Prostate gland (tissue), 2 donors: ENCODE data around the gene OR2L13.

Experiments
- POLR2A ChIP-seq: fragments of 450-650 bp; IDR thresholded peaks from one replicate; pipeline ENCODE4 v1.6.1; 2016; ENCODE audit warnings: antibody characterized with exemption, mild to moderate bottlenecking
- TF ChIP-seq, protein P1 (sequence below), 4 experiments: fragments of 200-600 bp in 2 of 4; fragments of 450-650 bp in 2 of 4; sonication (generic) in 2 of 4; IDR thresholded peaks; 1 replicate in 3 of 4; 2 replicates in 1 of 4; pipeline ENCODE4 v1.5.1; 2016 to 2019; ENCODE audit warnings: antibody characterized with exemption in 4 of 4, mild to moderate bottlenecking in 2 of 4, moderate library complexity in 2 of 4

- TF ChIP-seq POLR2A = no peak
- TF ChIP-seq, protein P1, sequence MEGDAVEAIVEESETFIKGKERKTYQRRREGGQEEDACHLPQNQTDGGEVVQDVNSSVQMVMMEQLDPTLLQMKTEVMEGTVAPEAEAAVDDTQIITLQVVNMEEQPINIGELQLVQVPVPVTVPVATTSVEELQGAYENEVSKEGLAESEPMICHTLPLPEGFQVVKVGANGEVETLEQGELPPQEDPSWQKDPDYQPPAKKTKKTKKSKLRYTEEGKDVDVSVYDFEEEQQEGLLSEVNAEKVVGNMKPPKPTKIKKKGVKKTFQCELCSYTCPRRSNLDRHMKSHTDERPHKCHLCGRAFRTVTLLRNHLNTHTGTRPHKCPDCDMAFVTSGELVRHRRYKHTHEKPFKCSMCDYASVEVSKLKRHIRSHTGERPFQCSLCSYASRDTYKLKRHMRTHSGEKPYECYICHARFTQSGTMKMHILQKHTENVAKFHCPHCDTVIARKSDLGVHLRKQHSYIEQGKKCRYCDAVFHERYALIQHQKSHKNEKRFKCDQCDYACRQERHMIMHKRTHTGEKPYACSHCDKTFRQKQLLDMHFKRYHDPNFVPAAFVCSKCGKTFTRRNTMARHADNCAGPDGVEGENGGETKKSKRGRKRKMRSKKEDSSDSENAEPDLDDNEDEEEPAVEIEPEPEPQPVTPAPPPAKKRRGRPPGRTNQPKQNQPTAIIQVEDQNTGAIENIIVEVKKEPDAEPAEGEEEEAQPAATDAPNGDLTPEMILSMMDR (IDR thresholded peaks at IDR 0.05) = no peak
Observed at GRCh38 chr1:248094884-248095283, at the start of gene OR2L13.
